GM19239 (cell line): ENCODE measurements around the gene ZNF883.
"Not testable (repeated sequence)": the region's sequence is repeated elsewhere in the genome, so short reads cannot be mapped to it uniquely, and the experiment has no call there.

Source experiments
- DNase-seq: peaks from one replicate; pipeline ENCODE4 v3.0.0; 2011; ENCODE audit warnings: low spot score; ENCODE audit not compliant: insufficient read length
- FAIRE-seq: peaks from 2 replicates; lab custom pipeline; 2011; peaks lifted over from hg19 to GRCh38; lab: Jason Lieb, UNC

The ZNF883 gene

DNA sequence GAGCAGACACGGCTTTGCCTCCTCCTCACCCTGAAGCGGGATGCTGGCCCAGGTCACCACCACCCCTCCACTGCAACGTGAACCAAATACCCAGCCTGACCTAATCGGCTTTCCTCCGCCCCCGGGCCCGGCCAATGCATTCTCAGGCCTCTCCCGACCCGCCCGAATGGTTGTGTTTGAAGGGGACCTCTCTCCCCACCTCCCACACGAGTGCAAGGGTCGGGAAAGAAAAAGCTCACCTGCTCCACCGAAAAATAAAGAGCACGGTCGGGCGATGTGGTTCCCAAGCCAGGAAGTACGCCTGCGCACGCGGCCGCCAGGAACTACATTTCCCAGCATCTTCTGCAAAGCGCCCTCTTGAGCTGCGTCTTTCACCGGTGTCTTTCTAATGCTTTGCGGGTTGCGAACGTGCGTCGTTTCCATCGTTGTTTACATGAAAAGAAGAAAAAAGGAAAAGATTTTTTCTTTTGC is at the start of gene ZNF883:
Gene ZNF883, minus strand, starts transcription at position 282 of the 471 bp plus-strand sequence.
- DNase-seq = no peak
- no peak for FAIRE-seq

GRCh38 chr9:113061072-113061850 is 49.3 kb upstream of the ZNF883 start:
- FAIRE-seq, DNase-seq: not testable (repeated sequence)

DNA sequence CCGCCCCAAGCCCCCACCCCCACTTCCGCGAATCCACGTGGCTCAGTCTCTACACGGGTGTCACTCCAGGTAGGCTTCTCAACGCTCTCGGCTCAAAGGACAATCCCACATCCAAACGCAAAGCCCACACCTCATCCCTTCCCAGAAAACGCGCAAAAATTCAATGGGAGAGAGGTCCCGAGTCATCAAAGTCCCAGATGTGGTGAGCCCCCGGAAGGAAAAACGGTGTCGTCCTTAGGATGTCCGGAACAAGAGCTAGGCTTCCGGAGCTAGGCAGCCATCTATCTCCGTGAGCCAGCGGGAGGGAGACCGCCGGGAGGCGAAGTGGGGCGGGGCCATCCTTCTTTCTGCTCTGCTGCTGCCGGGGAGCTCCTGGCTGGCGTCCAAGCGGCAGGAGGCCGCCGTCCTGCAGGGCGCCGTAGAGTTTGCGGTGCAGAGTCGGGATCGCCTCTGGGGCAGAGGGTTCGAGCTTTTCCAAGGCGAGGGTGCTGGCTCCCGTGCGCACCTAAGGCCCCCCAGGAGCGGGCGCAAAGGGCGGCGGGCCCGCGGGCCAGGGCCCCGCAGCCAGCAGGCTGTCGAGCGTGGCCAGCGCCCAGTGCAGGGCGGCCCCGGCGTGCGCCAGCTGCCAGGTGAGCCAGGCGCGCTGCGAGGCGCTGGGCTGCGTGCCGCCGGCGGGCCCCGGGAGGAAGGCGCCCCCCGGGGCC is 47.7 kb upstream of the ZNF883 start:
- peak; percentile 36 for DNase-seq
- not testable (repeated sequence) for FAIRE-seq

- FAIRE-seq (no peak), DNase-seq (no peak)
These were observed 45.2 kb upstream of the ZNF883 start for GRCh38 chr9:113057193-113057592.

GRCh38 chr9:113056191-113057106 is 44.5 kb upstream of the ZNF883 start, which contains the start of gene ZFP37:
ZFP37 (minus strand) TSS chr9:113056724; CDS start chr9:113056688, 36 bp downstream.
- FAIRE-seq (peak; percentile 94), DNase-seq (peak; percentile 76)

DNA sequence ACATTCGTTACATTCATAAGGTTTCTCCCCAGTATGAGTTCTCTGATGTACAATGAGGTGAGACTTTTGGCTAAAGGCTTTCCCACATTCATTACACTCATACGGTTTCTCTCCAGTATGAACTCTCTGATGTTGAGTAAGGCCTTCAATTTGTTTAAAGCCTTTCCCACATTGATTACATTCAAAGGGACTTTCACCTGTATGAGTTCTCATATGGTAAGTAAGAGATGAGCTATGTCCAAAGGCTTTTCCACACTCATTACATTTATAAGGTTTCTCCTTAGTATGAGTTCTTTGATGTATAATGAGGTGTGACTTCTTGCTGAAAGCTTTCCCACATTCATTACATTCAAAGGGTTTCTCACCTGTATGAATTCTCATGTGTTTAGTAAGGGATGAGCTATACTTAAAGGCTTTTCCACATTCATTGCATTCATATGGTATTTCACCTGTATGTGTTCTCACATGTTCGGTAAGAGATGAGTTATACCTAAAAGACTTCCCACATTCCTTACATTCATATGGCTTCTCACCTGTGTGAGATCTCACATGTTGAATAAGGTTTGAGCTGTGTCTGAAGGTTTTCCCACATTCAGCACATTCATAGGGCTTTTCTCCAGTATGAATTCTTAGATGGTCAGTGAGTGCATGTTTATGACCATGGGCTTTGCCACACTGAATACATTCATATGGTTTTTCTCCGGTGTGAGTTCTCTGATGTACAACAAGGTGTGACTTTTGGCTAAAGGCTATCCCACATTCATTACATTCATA is 31.1 kb upstream of the ZNF883 start:
- FAIRE-seq (peak; percentile 35), DNase-seq (no peak)

GRCh38 chr9:113026200-113026599 is 14.2 kb upstream of the ZNF883 start:
- FAIRE-seq (no peak), DNase-seq (no peak)

DNA sequence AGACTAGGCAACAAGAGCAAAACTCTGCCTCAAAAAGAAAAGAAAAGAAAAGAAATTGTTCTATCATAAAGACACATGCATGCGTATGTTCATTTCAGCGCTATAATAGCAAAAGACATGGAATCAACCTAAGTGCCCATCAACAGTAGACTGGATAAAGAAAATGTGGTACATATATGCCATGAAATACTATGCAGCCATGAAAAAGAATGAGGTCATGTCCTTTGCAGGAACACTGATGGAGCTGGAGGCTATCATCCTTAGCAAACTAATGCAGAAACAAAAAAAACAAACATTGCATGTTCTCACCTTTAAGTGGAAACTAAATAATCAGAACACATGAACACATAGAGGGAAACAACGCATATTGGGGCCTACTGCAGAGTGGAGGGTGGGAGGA is 6.3 kb upstream of the ZNF883 start:
- no peak for FAIRE-seq
- no peak for DNase-seq

GRCh38 chr9:113012492-113012891 is 500 bp upstream of the ZNF883 start:
- FAIRE-seq (no peak), DNase-seq (no peak)

GRCh38 chr9:113005777-113006176 is 6.2 kb downstream of the ZNF883 start:
- FAIRE-seq = no peak

DNA sequence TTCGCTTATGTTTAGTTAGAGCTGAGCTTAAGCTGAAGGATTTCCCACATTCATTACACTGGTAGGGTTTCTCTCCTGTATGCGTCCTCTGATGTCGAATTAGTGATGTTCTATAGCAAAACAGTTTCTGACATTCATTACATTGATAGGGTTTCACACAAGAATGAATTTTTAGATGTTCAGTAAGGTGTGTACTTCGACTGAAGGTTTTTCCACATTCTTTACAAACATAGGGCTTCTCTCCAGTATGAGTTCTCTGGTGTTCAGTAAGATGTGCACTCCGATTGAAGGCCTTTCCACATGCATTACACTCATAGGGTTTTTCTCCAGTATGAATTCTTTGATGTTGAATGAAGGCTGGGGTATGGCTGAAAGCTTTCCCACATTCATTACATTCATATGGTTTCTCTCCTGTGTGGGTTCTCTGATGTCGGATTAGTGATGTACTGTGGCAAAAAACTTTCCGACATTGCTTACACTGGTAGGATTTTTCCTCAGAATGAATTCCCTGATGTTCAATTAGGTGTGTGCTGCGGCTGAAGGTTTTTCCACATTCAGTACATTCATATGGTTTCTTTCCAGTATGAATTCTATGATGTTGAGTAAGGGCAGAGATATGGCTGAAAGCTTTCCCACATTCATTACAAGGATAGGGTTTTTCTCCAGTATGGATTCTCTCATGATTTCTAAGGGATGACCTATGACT is 14.6 kb downstream of the ZNF883 start:
- FAIRE-seq = no peak
- DNase-seq = no peak

More at GRCh38 chr9:113005777-113006176, 6.2 kb downstream of the ZNF883 start:
- no peak for DNase-seq

- DNase-seq (no peak), FAIRE-seq (no peak)
These were observed 40.6 kb downstream of the ZNF883 start for GRCh38 chr9:112971415-112971814.

- FAIRE-seq (no peak), DNase-seq (no peak)
These were observed 41.1 kb downstream of the ZNF883 start for GRCh38 chr9:112970939-112971338.

GRCh38 chr9:112969730-112970129 is 42.3 kb downstream of the ZNF883 start:
- no peak for DNase-seq
- FAIRE-seq = no peak

DNA sequence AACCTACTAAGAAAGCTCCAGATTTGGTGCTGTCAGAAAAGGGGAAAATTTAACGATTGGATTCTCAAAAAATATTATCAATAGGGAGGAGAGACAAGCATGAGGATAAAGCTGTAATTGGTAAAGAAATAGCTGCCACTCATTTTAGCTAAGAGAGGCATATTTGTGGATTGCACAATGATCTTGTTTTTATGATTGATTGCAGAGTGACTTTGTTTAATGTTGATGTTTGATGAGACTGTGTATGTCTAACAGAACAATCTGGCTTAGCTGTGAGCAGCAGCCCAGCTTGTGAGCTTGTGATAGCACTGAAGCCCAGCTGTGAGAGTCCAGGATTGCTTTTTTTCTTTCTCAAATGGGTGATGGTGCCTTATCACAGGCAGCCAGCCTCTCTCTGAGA is 56.4 kb downstream of the ZNF883 start:
- DNase-seq (no peak), FAIRE-seq (no peak)

GRCh38 chr9:112945620-112946208 is 66.3 kb downstream of the ZNF883 start:
- no peak for FAIRE-seq
- no peak for DNase-seq

- FAIRE-seq = no peak
- DNase-seq = no peak
These were observed 72.6 kb downstream of the ZNF883 start for GRCh38 chr9:112939418-112939817.

- no peak for FAIRE-seq
These were observed 78.3 kb downstream of the ZNF883 start for GRCh38 chr9:112933696-112934095.

More at GRCh38 chr9:112933696-112934095, 78.3 kb downstream of the ZNF883 start:
- DNase-seq = no peak
